Thymus (tissue), 14 donors: ENCODE measurements around the gene NEXMIF. TPM values are rescaled to one million over a fixed set of nuclear protein-coding genes. Genes with fewer than 3 reads are reported as not detected.
"Not testable (repeated sequence)": the region's sequence is repeated elsewhere in the genome, so short reads cannot be mapped to it uniquely, and the experiment has no call there.

Source experiments
- DNase-seq, 9 donors: peaks; one replicate each; pipeline ENCODE4 v3.0.0-alpha.2; 2013; ENCODE audit warnings: low spot score in 9 of 9, low read depth in 6 of 9, missing footprints in 1 of 9
- H3K27ac ChIP-seq, 2 donors: one replicate each; pipeline ENCODE4 v1.5.1; 2013; ENCODE audit warnings: control low read depth in 1 of 2, low read depth in 1 of 2, low read length in 1 of 2, mild to moderate bottlenecking in 1 of 2, moderate library complexity in 1 of 2
- H3K27me3 ChIP-seq, 2 donors: one replicate each; pipeline ENCODE4 v1.5.1; 2013; ENCODE audit warnings: low read length in 1 of 2; ENCODE audit not compliant: control insufficient read depth in 2 of 2, insufficient read depth in 1 of 2
- H3K36me3 ChIP-seq, 2 donors: one replicate each; pipeline ENCODE4 v1.5.1; 2013; ENCODE audit warnings: low read length in 1 of 2, mild to moderate bottlenecking in 1 of 2, moderate library complexity in 1 of 2; ENCODE audit not compliant: control insufficient read depth in 2 of 2, insufficient read depth in 2 of 2
- H3K4me1 ChIP-seq, 2 donors: one replicate each; pipeline ENCODE4 v1.5.1; 2013; ENCODE audit warnings: low read length in 2 of 2; ENCODE audit not compliant: control insufficient read depth in 2 of 2, insufficient read depth in 2 of 2
- H3K4me3 ChIP-seq, 2 donors: one replicate each; pipeline ENCODE4 v1.5.1; 2013; ENCODE audit warnings: low read length in 2 of 2, control low read depth in 1 of 2, mild to moderate bottlenecking in 1 of 2
- H3K9me3 ChIP-seq, 2 donors: one replicate each; pipeline ENCODE4 v1.5.1; 2013; ENCODE audit warnings: low read length in 1 of 2, mild to moderate bottlenecking in 1 of 2; ENCODE audit not compliant: control insufficient read depth in 2 of 2, insufficient read depth in 1 of 2
- WGBS: extraction: QIAGEN DNeasy Blood & Tissue Kit; methylation state at CpG from one replicate; pipeline ENCODE4 v1.1.7; 2013; 5-methylcytosine and 5-hydroxymethylcytosine counted together
- long read RNA-seq, 10 donors: transcript quantifications; one replicate each; lab custom pipeline, GENCODE V29; 2026
- polyA plus RNA-seq: library from polyadenylated mRNA; stranded (reverse); fragments of 200-250 nt; gene quantifications from one replicate; pipeline ENCODE4 v1.2.3, GENCODE V29; 2013
- total RNA-seq: library from RNA; stranded (reverse); fragments of 120-200 nt; gene quantifications from one replicate; pipeline ENCODE4 v1.2.4, GENCODE V29; 2013
- donor health status: healthy.

NEXMIF gene
- total RNA-seq (0.05 TPM), polyA plus RNA-seq (0.11 TPM)
- long read RNA-seq, donor 1 = 0 reads
- long read RNA-seq, donor 2 = 0 reads
- long read RNA-seq, donor 3 = 0 reads
- long read RNA-seq, donor 4 = 0 reads
- long read RNA-seq, donor 5 = 0 reads
- long read RNA-seq, donor 6 = 0 reads
- long read RNA-seq, donor 7 = 0 reads
- long read RNA-seq, donor 8 = 0 reads
- long read RNA-seq, donor 9 = 0 reads
- long read RNA-seq, donor 10 = 0 reads

- Histone ChIP-seq H3K36me3 (no peaks in the 10 kb centered on the region), H3K4me1 (no peaks in the 10 kb centered on the region), H3K9me3 (no peaks in the 10 kb centered on the region), H3K27me3 (peaks cover 7 to 26% of the 10 kb centered on the region in 2 donors), H3K27ac (no peak within 1 kb of the TSS), H3K4me3 (peak within 1 kb of the TSS in 1 of 2 donors; percentile 31)
- no peak for DNase-seq
- 6% methylated on average over 46 of the region's 48 CpGs for WGBS
Measured at GRCh38 chrX:74925225-74926088, at the start of gene NEXMIF. NEXMIF (minus strand) TSS chrX:74925452.

DNA sequence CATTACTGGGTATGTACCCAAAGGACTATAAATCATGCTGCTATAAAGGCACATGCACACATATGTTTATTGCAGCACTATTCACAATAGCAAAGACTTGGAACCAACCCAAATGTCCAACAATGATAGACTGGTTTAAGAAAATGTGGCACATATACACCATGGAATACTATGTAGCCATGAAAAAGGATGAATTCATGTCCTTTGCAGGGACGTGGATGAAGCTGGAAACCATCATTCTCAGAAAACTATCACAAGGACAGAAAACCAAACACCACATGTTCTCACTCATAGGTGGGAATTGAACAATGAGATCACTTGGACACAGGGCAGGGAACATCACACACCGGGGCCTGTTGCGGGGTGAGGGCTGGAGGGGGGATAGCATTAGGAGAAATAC is 36.7 kb upstream of the NEXMIF start:
- DNase-seq, H3K36me3 ChIP-seq, H3K27ac ChIP-seq, H3K4me1 ChIP-seq, H3K4me3 ChIP-seq, H3K27me3 ChIP-seq, H3K9me3 ChIP-seq: not testable (repeated sequence)
- 91% methylated on average over 3 of the region's 3 CpGs for WGBS

GRCh38 chrX:74949717-74950116 is 24.5 kb upstream of the NEXMIF start:
- Histone ChIP-seq H3K36me3 (no peaks in the 10 kb centered on the region), H3K27ac (no peak overlapping the region), H3K4me3 (no peak overlapping the region), H3K4me1 (no peaks in the 10 kb centered on the region), H3K27me3 (no peaks in the 10 kb centered on the region), H3K9me3 (no peaks in the 10 kb centered on the region)
- WGBS = 94% methylated on average over 7 of the region's 7 CpGs
- DNase-seq = no peak

- Histone ChIP-seq H3K36me3 (no peaks in the 10 kb centered on the region), H3K4me3 (no peak overlapping the region), H3K4me1 (no peaks in the 10 kb centered on the region), H3K9me3 (peaks cover 0 to 11% of the 10 kb centered on the region in 2 donors), H3K27ac (no peak overlapping the region), H3K27me3 (no peaks in the 10 kb centered on the region)
- DNase-seq = no peak
- WGBS = 49% methylated on average over 1 of the region's 1 CpG
Measured at GRCh38 chrX:74940414-74940813, 15.2 kb upstream of the NEXMIF start.

GRCh38 chrX:74931214-74931613 is 6.0 kb upstream of the NEXMIF start:
- Histone ChIP-seq H3K36me3 (no peaks in the 10 kb centered on the region), H3K27ac (no peak overlapping the region), H3K4me3 (no peak overlapping the region), H3K4me1 (no peaks in the 10 kb centered on the region), H3K27me3 (no peaks in the 10 kb centered on the region), H3K9me3 (no peaks in the 10 kb centered on the region)
- WGBS = 24% methylated on average over 2 of the region's 2 CpGs
- DNase-seq = no peak

GRCh38 chrX:74924449-74925224 is 615 bp downstream of the NEXMIF start:
- H3K4me3 ChIP-seq = peak overlapping the region in 1 of 2 donors; percentile 31
- H3K4me1 ChIP-seq = no peaks in the 10 kb centered on the region
- no peaks in the 10 kb centered on the region for H3K9me3 ChIP-seq
- no peaks in the 10 kb centered on the region for H3K36me3 ChIP-seq
- peaks cover 7 to 26% of the 10 kb centered on the region in 2 donors for H3K27me3 ChIP-seq
- 2% methylated on average over 81 of the region's 81 CpGs for whole genome bisulfite sequencing
- H3K27ac ChIP-seq = no peak overlapping the region
- DNase-seq = peak in 3 of 9 donors; percentile 0 to 22 (median 3)

DNA sequence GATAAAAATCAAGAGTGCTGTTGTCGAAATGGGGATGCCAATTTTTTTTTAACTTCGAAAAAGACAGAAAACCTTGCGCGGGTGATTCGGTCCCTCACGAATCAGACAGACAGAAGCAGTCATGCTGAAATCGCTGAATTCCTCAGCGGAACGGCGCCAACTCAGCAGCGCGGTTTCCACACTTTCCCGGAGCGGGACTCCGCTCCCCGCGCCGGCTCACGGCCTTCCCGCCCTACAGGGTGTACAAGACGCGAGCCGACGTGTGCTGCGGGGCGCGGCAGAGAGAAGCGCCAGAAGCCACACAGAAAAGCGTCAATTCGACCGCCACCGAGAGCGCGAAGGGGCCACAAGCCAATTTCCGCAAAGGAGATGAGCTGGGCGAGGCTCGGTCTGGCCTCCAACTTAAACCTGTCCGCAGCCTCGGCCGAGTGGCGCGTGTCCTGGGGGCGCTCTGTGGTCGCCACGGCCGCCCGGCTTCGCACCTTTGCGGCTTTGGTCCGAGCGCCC is 1.3 kb downstream of the NEXMIF start:
- H3K4me3 ChIP-seq = peak overlapping the region in 1 of 2 donors; percentile 15
- no peaks in the 10 kb centered on the region for H3K36me3 ChIP-seq
- H3K27me3 ChIP-seq = peaks cover 7 to 26% of the 10 kb centered on the region in 2 donors
- H3K27ac ChIP-seq = no peak overlapping the region
- DNase-seq = no peak
- no peaks in the 10 kb centered on the region for H3K9me3 ChIP-seq
- no peaks in the 10 kb centered on the region for H3K4me1 ChIP-seq
- WGBS = 9% methylated on average over 51 of the region's 51 CpGs

DNA sequence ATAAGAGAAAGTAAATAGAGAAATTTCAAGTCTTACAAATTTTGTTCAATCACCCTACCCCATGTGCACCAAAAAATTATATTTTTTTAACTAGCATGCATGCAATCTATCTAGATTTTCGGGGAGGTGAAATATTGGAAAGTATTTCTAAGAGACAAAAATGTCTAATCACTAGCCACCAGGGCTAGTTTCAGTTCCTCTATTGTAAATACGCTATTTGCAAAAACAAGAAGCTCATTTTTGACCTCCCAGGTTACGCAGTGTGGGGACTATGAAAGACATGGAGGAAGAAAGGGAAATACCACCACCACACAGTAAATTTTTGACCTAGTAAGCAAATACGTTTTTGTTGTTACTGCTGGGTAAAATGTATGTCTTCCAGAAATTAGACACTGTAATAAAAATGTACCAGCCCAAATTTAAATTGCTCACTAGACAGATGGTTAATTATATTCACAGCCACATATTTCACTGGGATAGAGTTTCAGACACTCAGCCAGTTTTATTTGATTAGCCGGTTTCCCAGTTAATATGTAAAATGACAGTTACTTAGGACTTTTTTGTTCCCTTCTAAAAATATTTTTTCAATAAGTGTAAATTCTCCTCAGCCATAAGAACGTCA is 2.2 kb downstream of the NEXMIF start:
- no peaks in the 10 kb centered on the region for H3K36me3 ChIP-seq
- no peaks in the 10 kb centered on the region for H3K4me1 ChIP-seq
- H3K27ac ChIP-seq = no peak overlapping the region
- peaks cover 7 to 26% of the 10 kb centered on the region in 2 donors for H3K27me3 ChIP-seq
- 44% methylated on average over 6 of the region's 6 CpGs for WGBS
- no peaks in the 10 kb centered on the region for H3K9me3 ChIP-seq
- no peak for DNase-seq
- H3K4me3 ChIP-seq = no peak overlapping the region
